ENCODE data around the gene DNAI4.

DNAI4 gene

GRCh38 chr1:66867501-66867900 lies 57.2 kb downstream of the DNAI4 start:
- H3K4me3 ChIP-seq (ENCODE audit: low read depth, low read length), result no peak overlapping the region
- DNase-seq (ENCODE audit: low read depth), result no peak
- TF ChIP-seq, protein P1, sequence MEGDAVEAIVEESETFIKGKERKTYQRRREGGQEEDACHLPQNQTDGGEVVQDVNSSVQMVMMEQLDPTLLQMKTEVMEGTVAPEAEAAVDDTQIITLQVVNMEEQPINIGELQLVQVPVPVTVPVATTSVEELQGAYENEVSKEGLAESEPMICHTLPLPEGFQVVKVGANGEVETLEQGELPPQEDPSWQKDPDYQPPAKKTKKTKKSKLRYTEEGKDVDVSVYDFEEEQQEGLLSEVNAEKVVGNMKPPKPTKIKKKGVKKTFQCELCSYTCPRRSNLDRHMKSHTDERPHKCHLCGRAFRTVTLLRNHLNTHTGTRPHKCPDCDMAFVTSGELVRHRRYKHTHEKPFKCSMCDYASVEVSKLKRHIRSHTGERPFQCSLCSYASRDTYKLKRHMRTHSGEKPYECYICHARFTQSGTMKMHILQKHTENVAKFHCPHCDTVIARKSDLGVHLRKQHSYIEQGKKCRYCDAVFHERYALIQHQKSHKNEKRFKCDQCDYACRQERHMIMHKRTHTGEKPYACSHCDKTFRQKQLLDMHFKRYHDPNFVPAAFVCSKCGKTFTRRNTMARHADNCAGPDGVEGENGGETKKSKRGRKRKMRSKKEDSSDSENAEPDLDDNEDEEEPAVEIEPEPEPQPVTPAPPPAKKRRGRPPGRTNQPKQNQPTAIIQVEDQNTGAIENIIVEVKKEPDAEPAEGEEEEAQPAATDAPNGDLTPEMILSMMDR (IDR thresholded peaks at IDR 0.05; ENCODE audit: low read depth, low read length, missing control alignments), result no peak

- no peak overlapping the region for H3K4me3 ChIP-seq (ENCODE audit: low read depth, low read length)
- DNase-seq (ENCODE audit: low read depth), result no peak
- TF ChIP-seq, protein P1 (IDR thresholded peaks at IDR 0.05; ENCODE audit: low read depth, low read length, missing control alignments), result no peak
These were observed 64.1 kb downstream of the DNAI4 start for GRCh38 chr1:66860529-66860928.

- no peak overlapping the region for H3K4me3 ChIP-seq (ENCODE audit: low read depth, low read length)
- TF ChIP-seq, protein P1 (IDR thresholded peaks at IDR 0.05; ENCODE audit: low read depth, low read length, missing control alignments), result no peak
- DNase-seq (ENCODE audit: low read depth), result no peak
These were observed 71.3 kb downstream of the DNAI4 start for GRCh38 chr1:66853379-66853778.

DNA sequence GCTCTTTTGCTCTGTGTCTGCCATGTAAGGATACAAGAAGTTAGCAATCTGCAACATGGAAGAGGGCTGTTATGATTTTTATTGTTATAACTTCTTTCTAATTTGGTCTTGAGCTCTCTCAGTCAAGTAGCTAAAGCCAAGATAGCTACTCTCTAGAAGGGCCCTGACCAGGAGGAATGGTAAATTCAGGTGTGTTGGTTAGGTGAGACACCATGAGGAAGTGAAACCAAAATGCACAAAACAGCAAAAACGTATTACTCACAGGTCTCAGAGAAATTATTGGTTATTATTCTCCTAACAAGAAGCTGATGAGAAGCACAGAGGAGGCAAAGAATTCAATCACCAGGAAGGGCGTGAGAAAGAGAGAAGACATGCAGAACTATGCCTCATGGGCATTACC lies 71.8 kb downstream of the DNAI4 start:
- DNase-seq (ENCODE audit: low read depth), result peak; percentile 7
- no peak overlapping the region for H3K4me3 ChIP-seq (ENCODE audit: low read depth, low read length)
- TF ChIP-seq, protein P1 (IDR thresholded peaks at IDR 0.05; ENCODE audit: low read depth, low read length, missing control alignments), result no peak

DNA sequence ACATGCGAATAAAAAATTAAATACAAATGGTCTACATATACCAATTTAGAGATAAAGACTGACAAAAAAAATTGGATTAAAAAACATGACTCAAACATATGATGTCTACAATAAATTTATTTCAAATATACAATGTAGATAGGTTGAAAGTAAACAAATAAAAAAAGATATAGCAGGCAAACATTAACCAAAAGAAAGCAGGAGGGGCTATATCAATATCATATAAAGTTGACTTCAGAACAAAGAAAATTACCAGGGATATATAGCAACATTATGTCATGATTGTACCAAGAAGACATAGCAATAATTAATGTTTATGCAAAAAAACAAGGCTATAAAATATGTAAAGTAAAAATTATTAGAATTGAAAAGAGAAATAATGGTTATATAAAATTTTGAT lies 73.7 kb downstream of the DNAI4 start:
- TF ChIP-seq, protein P1 (IDR thresholded peaks at IDR 0.05; ENCODE audit: low read depth, low read length, missing control alignments), result no peak
- DNase-seq (ENCODE audit: low read depth), result no peak
- H3K4me3 ChIP-seq (ENCODE audit: low read depth, low read length), result no peak overlapping the region

GRCh38 chr1:66848193-66848592 lies 76.5 kb downstream of the DNAI4 start:
- TF ChIP-seq, protein P1 (IDR thresholded peaks at IDR 0.05; ENCODE audit: low read depth, low read length, missing control alignments), result no peak
- no peak for DNase-seq (ENCODE audit: low read depth)
- no peak overlapping the region for H3K4me3 ChIP-seq (ENCODE audit: low read depth, low read length)

- no peak overlapping the region for H3K4me3 ChIP-seq (ENCODE audit: low read depth, low read length)
- DNase-seq (ENCODE audit: low read depth), result no peak
- TF ChIP-seq, protein P1 (IDR thresholded peaks at IDR 0.05; ENCODE audit: low read depth, low read length, missing control alignments), result no peak
These were observed 83.7 kb downstream of the DNAI4 start for GRCh38 chr1:66840929-66841328.

Data from GM12864 (cell line).